Measurements from ENCODE around the gene PRKAG3.

DNA sequence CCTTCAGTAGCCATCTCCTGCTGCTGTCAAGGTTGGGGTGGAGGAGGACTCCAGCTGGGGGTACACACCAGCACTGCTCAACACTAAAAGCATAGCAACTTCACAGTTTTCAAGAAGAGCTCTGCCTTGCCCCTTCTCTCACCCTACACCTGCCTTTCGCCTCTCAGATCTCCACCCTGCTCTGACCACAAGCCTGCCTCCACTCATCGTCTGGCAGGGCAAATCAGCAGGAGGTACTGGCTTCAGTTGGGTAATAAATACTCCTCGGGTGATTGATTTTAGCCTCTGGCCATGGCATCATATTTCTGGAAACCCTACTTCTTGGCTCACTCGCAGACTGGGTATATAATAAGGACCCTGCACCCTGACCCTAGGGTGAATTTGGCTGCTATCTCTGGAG is 3.1 kb upstream of the PRKAG3 start:
- TF ChIP-seq, protein P1, sequence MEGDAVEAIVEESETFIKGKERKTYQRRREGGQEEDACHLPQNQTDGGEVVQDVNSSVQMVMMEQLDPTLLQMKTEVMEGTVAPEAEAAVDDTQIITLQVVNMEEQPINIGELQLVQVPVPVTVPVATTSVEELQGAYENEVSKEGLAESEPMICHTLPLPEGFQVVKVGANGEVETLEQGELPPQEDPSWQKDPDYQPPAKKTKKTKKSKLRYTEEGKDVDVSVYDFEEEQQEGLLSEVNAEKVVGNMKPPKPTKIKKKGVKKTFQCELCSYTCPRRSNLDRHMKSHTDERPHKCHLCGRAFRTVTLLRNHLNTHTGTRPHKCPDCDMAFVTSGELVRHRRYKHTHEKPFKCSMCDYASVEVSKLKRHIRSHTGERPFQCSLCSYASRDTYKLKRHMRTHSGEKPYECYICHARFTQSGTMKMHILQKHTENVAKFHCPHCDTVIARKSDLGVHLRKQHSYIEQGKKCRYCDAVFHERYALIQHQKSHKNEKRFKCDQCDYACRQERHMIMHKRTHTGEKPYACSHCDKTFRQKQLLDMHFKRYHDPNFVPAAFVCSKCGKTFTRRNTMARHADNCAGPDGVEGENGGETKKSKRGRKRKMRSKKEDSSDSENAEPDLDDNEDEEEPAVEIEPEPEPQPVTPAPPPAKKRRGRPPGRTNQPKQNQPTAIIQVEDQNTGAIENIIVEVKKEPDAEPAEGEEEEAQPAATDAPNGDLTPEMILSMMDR (conservative IDR thresholded peaks at IDR 0.05 in 1 of 2, IDR thresholded peaks at IDR 0.05 in 1 of 2; ENCODE audit: extremely low read depth in 1 of 2, insufficient read depth in 1 of 2, low read depth in 1 of 2, low read length in 2 of 2), result no peak
- no peak for TF ChIP-seq EZH2 (IDR thresholded peaks at IDR 0.05; ENCODE audit: borderline replicate concordance, low read length)
